Effector memory CD4-positive, alpha-beta T cell (primary cell): ENCODE data around the gene DHX34.
"Not testable (repeated sequence)": the region's sequence is repeated elsewhere in the genome, so short reads cannot be mapped to it uniquely, and the experiment has no call there.

Source experiments
- DNase-seq, 3 donors: peaks; one replicate each; pipeline ENCODE4 v3.0.0-alpha.2; 2020
- H3K27ac ChIP-seq: 2 replicates; pipeline ENCODE4 v1.7.0; 2013; ENCODE audit warnings: mild to moderate bottlenecking, low read length, moderate library complexity; ENCODE audit not compliant: insufficient read depth, poor library complexity, severe bottlenecking
- H3K27me3 ChIP-seq: replicated peaks from 2 replicates; pipeline ENCODE4 v1.7.0; 2013; ENCODE audit warnings: mild to moderate bottlenecking, low read length; ENCODE audit not compliant: insufficient read depth, control insufficient read depth, poor library complexity, severe bottlenecking
- H3K36me3 ChIP-seq: 2 replicates; pipeline ENCODE4 v1.7.0; 2013; ENCODE audit warnings: mild to moderate bottlenecking, low read length, moderate library complexity; ENCODE audit not compliant: control insufficient read depth, insufficient read depth
- H3K4me1 ChIP-seq: 2 replicates; pipeline ENCODE4 v1.7.0; 2013; ENCODE audit warnings: low read length, mild to moderate bottlenecking; ENCODE audit not compliant: control insufficient read depth, insufficient read depth, poor library complexity, severe bottlenecking
- H3K4me3 ChIP-seq: 2 replicates; pipeline ENCODE4 v1.7.0; 2013; ENCODE audit warnings: low read length, low read depth, mild to moderate bottlenecking; ENCODE audit not compliant: insufficient read depth, poor library complexity, severe bottlenecking
- H3K9me3 ChIP-seq: 2 replicates; pipeline ENCODE4 v1.7.0; 2013; ENCODE audit warnings: mild to moderate bottlenecking, low read length, moderate library complexity; ENCODE audit not compliant: control insufficient read depth

The DHX34 gene

GRCh38 chr19:47323872-47324271 lies 25.2 kb upstream of the DHX34 start:
- Histone ChIP-seq H3K9me3 (no peaks in the 10 kb centered on the region), H3K27ac (no peak overlapping the region), H3K4me1 (no peaks in the 10 kb centered on the region), H3K4me3 (no peak overlapping the region), H3K27me3 (no peaks in the 10 kb centered on the region), H3K36me3 (no peaks in the 10 kb centered on the region)
- no peak for DNase-seq

- H3K27me3 ChIP-seq: no peaks in the 10 kb centered on the region
- no peaks in the 10 kb centered on the region for H3K4me1 ChIP-seq
- H3K27ac ChIP-seq: no peak overlapping the region
- no peaks in the 10 kb centered on the region for H3K36me3 ChIP-seq
- no peak for DNase-seq
- no peak overlapping the region for H3K4me3 ChIP-seq
- H3K9me3 ChIP-seq: no peaks in the 10 kb centered on the region
Observed at GRCh38 chr19:47324502-47324901, 24.6 kb upstream of the DHX34 start.

- H3K4me3 ChIP-seq: no peak overlapping the region
- H3K27ac ChIP-seq: no peak overlapping the region
- no peaks in the 10 kb centered on the region for H3K27me3 ChIP-seq
- H3K4me1 ChIP-seq: no peaks in the 10 kb centered on the region
- DNase-seq: no peak
- H3K36me3 ChIP-seq: no peaks in the 10 kb centered on the region
- no peaks in the 10 kb centered on the region for H3K9me3 ChIP-seq
Observed at GRCh38 chr19:47330466-47330869, 18.6 kb upstream of the DHX34 start.

GRCh38 chr19:47331490-47331889 lies 17.6 kb upstream of the DHX34 start:
- Histone ChIP-seq H3K4me1 (peaks cover 3% of the 10 kb centered on the region), H3K27ac (no peak overlapping the region), H3K4me3 (no peak overlapping the region), H3K27me3 (no peaks in the 10 kb centered on the region), H3K9me3 (no peaks in the 10 kb centered on the region), H3K36me3 (no peaks in the 10 kb centered on the region)
- no peak for DNase-seq

GRCh38 chr19:47331931-47332547 lies 17.1 kb upstream of the DHX34 start, which contains the start of gene C5AR2:
TSS of gene C5AR2 (plus strand) at chr19:47332175. CDS start at chr19:47340800, 8,625 bp downstream.
- no peak within 1 kb of the TSS for H3K4me3 ChIP-seq
- peaks cover 3% of the 10 kb centered on the region for H3K4me1 ChIP-seq
- H3K9me3 ChIP-seq: no peaks in the 10 kb centered on the region
- no peak within 1 kb of the TSS for H3K27ac ChIP-seq
- no peaks in the 10 kb centered on the region for H3K36me3 ChIP-seq
- no peak for DNase-seq
- H3K27me3 ChIP-seq: no peaks in the 10 kb centered on the region

- not testable (repeated sequence) for H3K36me3 ChIP-seq, H3K4me3 ChIP-seq, DNase-seq, H3K4me1 ChIP-seq, H3K27me3 ChIP-seq, H3K27ac ChIP-seq, H3K9me3 ChIP-seq
Observed at GRCh38 chr19:47336765-47337718, 12.1 kb upstream of the DHX34 start.

- Histone ChIP-seq H3K27ac (no peak overlapping the region), H3K9me3 (no peaks in the 10 kb centered on the region), H3K27me3 (no peaks in the 10 kb centered on the region), H3K4me1 (peaks cover 3% of the 10 kb centered on the region), H3K4me3 (no peak overlapping the region), H3K36me3 (no peaks in the 10 kb centered on the region)
- DNase-seq: no peak
Observed at GRCh38 chr19:47339196-47339880, 9.8 kb upstream of the DHX34 start.

GRCh38 chr19:47340477-47341208 lies 8.5 kb upstream of the DHX34 start:
- Histone ChIP-seq H3K4me1 (peaks cover 3% of the 10 kb centered on the region), H3K36me3 (no peaks in the 10 kb centered on the region), H3K4me3 (no peak overlapping the region), H3K27me3 (no peaks in the 10 kb centered on the region), H3K9me3 (no peaks in the 10 kb centered on the region), H3K27ac (no peak overlapping the region)
- DNase-seq: no peak

GRCh38 chr19:47341734-47342133 lies 7.4 kb upstream of the DHX34 start:
- no peaks in the 10 kb centered on the region for H3K4me1 ChIP-seq
- H3K4me3 ChIP-seq: no peak overlapping the region
- H3K27me3 ChIP-seq: no peaks in the 10 kb centered on the region
- no peak for DNase-seq
- no peak overlapping the region for H3K27ac ChIP-seq
- no peaks in the 10 kb centered on the region for H3K9me3 ChIP-seq
- no peaks in the 10 kb centered on the region for H3K36me3 ChIP-seq
